Esophagus squamous epithelium (tissue), 4 donors: Measurements from ENCODE around the gene TEKT1.

ENCODE experiments used
- POLR2A ChIP-seq, 4 donors: fragments of 450-650 bp; IDR thresholded peaks; one replicate each; pipeline ENCODE4 v1.6.1; 2017; ENCODE audit warnings: antibody characterized with exemption in 4 of 4, mild to moderate bottlenecking in 4 of 4, moderate library complexity in 3 of 4
- TF ChIP-seq, protein P1 (sequence below), 6 experiments: fragments of 450-650 bp in 4 of 6; fragments of 200-600 bp in 2 of 6; sonication (generic) in 2 of 6; IDR thresholded peaks; one replicate each; pipeline ENCODE4 v1.5.1; 2016 to 2019; ENCODE audit warnings: antibody characterized with exemption in 6 of 6, mild to moderate bottlenecking in 4 of 6, moderate library complexity in 4 of 6

DNA sequence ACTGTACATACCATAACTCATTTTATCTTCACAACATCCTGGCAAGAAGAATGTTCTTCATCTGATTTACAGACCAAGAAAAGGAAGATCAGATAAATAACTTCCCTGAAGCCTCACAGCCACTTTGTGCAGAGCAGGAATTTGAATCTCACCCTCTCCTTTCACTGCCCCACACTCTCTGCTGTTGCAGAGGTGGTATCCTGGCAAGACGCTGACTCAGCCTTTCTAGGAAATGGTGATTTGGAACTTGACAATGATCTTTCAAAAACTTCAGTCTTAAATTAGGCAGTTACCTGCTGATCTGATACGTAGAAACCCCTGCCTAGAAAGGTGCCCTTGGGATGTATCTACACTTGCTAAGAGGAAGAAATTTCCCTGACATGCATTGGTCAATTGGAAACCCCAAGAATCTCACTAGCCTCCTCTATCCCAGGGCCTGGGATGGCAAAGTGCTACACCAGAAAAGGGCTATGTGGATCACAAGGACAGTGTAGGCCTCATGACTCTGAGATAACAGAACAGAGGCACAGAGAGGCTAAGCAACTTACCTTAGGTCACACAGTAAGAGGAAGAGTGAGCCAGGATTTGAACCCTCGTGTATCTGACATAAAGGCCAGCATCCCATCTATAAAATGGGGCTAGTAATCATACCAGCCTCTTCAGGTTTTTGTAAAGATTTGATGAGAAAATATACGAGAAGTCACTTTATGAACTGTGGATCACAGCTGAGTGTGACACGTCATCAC is 37.6 kb downstream of the TEKT1 start:
- TF ChIP-seq, protein P1, sequence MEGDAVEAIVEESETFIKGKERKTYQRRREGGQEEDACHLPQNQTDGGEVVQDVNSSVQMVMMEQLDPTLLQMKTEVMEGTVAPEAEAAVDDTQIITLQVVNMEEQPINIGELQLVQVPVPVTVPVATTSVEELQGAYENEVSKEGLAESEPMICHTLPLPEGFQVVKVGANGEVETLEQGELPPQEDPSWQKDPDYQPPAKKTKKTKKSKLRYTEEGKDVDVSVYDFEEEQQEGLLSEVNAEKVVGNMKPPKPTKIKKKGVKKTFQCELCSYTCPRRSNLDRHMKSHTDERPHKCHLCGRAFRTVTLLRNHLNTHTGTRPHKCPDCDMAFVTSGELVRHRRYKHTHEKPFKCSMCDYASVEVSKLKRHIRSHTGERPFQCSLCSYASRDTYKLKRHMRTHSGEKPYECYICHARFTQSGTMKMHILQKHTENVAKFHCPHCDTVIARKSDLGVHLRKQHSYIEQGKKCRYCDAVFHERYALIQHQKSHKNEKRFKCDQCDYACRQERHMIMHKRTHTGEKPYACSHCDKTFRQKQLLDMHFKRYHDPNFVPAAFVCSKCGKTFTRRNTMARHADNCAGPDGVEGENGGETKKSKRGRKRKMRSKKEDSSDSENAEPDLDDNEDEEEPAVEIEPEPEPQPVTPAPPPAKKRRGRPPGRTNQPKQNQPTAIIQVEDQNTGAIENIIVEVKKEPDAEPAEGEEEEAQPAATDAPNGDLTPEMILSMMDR (IDR thresholded peaks at IDR 0.05) = no peak
- TF ChIP-seq POLR2A (IDR thresholded peaks at IDR 0.05) = no peak
